Measurements from ENCODE around the gene NHERF2.
"Not testable (repeated sequence)": the region's sequence is repeated elsewhere in the genome, so short reads cannot be mapped to it uniquely, and the experiment has no call there.

The NHERF2 gene

DNA sequence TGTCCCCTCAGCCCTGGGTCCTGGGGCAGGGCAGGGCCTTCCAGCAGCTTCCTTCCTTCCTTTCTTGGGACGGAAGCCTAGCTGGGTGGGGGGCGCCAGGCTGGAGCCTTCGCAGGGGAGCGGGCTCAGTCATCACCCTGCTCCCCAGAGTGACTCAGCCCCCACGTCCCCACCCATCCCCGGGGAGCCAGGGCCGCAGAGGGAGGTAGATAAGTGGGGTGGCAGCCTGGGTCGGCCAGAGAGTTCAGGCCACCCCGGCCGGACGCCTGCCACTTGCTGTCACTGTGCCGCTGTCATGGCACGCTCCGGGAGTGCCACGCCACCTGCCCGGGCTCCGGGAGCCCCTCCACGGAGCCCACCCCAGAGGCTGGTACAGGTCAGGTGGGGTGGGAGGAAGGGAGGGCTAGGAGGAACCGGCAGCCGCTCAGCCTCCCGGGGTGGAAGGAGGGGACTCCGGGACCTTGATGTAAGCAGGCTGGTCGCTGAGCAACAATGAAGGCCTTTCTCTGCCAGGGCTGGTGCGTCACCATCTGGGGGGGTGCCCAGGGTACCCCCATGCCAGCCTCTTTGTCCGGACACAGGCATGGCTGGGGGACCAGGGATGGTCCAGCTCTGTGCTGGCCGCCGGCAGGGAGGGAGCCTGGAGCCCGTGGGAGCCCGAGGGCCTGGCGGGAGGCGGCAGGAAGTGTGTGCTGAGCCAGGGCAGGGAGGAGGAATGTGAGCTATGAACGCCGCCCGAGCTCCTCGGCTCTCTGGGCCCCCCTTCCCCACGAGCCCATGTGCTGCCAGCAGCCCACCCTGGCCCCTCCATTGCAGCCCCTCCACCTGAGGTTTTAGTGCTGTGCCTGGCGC lies 6.6 kb downstream of the NHERF2 start:
- H3K27ac ChIP-seq, result no peak overlapping the region
- TF ChIP-seq, protein P1, sequence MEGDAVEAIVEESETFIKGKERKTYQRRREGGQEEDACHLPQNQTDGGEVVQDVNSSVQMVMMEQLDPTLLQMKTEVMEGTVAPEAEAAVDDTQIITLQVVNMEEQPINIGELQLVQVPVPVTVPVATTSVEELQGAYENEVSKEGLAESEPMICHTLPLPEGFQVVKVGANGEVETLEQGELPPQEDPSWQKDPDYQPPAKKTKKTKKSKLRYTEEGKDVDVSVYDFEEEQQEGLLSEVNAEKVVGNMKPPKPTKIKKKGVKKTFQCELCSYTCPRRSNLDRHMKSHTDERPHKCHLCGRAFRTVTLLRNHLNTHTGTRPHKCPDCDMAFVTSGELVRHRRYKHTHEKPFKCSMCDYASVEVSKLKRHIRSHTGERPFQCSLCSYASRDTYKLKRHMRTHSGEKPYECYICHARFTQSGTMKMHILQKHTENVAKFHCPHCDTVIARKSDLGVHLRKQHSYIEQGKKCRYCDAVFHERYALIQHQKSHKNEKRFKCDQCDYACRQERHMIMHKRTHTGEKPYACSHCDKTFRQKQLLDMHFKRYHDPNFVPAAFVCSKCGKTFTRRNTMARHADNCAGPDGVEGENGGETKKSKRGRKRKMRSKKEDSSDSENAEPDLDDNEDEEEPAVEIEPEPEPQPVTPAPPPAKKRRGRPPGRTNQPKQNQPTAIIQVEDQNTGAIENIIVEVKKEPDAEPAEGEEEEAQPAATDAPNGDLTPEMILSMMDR (conservative IDR thresholded peaks at IDR 0.05), result no peak

DNA sequence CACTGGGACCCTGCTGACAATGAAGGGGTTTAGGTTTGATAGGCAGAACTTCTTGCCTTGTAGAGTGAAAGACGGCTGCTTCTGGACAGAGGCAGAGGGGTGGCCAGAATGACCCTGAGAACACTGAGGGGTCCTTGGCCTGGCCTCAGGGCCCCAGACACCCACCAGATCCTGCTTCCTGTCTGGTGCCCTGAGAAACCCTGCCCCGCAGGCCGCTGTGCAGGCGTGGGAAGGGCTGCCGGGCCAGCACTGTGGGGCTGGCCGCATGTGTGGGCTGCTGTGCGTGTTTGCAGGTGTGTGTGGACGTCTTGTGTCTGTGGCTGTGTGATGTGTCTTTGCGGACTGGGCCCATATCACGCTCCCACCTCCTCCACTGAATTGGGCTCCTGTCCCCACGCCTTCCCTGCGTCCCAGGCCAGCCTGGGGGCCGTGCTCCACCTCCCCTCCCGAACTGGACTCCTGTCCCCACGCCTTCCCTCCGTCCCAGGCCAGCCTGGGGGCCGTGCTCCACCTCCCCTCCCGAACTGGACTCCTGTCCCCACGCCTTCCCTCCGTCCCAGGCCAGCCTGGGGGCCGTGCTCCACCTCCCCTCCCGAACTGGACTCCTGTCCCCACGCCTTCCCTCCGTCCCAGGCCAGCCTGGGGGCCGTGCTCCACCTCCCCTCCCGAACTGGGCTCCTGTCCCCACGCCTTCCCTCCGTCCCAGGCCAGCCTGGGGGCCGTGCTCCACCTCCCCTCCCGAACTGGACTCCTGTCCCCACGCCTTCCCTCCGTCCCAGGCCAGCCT lies 7.4 kb downstream of the NHERF2 start:
- H3K27ac ChIP-seq, result not testable (repeated sequence)

DNA sequence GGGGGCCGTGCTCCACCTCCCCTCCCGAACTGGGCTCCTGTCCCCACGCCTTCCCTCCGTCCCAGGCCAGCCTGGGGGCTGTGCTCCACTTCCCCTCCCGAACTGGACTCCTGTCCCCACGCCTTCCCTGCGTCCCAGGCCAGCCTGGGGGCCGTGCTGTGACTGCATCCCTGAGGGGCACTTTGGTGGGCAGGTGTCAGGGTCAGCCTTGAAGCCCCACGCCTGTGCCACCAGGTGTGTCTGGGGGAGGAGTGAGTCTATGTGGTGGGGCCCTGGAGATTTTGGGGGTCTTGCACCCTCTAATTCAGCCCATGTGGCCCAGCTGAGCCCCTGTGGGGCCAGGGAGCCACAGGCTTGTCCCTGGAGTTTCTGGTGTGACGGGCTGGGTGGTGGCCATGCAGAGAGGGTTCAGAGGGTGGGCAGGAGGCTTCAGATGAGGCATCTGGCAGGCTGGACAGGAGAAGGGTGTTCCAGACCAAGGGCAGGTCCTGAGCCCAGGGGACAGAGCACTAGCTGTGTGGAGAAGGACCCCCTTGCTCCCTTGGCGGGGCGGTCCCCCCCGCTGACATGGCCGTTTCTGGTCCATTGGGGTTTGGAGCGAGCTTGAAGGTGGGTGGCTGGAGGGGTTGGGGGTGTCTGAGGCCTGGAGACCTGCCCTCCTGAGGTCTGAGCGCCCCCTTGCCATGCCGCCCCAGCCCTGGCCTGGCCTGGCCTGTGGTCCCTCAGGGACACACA lies 8.2 kb downstream of the NHERF2 start:
- peak overlapping the region; percentile 43 for H3K27ac ChIP-seq
- TF ChIP-seq, protein P1 (conservative IDR thresholded peaks at IDR 0.05), result no peak

DNA sequence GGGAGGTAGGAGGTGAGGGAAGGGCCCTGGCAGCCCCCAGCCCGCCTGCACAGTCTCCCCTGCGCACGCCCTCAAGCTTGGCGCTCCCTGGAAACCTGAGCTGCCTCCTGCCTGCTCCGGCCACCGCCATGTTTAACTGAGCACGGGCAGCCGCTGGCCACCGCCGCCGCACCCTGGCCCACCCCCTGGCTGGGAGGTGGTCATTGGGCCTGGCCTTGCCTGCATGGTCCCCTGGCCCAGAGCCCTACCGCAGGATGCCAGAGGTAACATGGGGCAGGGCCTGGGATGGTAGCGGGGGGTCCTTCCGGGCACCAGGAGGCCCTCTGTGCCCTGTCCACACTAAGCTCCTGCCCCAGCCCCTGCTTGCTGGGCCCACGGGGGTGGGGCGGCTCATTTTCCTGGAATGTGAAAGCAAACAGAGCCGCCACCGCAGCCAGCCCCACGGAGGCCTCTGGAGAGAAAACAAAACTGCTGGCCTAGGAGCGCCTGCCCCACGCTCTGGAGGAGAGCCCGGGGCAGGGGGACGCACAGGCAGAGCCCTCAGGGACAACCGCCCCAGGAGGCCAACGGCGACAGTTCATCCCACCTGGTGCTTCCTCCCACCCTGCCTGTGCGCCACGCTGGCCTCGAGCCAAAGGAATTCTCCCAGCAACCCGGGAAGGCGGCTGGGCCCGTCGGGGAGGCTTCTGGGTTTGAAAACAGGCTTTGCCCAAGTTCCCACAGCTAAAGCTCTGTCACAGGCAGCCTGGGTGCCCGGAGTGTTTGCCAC lies 8.9 kb downstream of the NHERF2 start:
- H3K27ac ChIP-seq, result peak overlapping the region; percentile 43
- TF ChIP-seq, protein P1 (conservative IDR thresholded peaks at IDR 0.05), result no peak

DNA sequence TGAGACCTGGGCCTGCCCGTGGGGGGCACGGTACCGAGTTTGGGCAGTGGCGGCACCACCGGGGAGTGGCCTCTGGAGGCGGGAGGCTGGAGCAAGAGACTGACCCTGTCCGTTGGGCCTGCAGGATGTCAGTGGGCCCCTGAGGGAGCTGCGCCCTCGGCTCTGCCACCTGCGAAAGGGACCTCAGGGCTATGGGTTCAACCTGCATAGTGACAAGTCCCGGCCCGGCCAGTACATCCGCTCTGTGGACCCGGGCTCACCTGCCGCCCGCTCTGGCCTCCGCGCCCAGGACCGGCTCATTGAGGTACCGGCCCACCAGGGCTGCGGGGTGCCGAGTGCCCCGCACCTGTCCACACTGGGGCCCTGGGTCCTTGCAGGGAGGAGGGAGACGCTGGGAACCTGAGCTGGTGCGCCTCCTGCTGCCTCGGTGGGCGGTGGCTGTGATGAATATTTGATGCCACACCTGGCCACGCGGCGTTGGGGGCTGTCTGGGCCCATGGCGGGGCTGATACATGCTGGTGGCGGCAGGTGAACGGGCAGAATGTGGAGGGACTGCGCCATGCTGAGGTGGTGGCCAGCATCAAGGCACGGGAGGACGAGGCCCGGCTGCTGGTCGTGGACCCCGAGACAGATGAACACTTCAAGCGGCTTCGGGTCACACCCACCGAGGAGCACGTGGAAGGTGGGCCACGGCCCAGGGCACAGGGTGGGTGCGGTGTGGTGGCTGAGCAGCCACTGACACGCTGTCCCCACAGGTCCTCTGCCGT lies 9.7 kb downstream of the NHERF2 start:
- peak overlapping the region; percentile 43 for H3K27ac ChIP-seq
- TF ChIP-seq, protein P1 (conservative IDR thresholded peaks at IDR 0.05), result no peak

DNA sequence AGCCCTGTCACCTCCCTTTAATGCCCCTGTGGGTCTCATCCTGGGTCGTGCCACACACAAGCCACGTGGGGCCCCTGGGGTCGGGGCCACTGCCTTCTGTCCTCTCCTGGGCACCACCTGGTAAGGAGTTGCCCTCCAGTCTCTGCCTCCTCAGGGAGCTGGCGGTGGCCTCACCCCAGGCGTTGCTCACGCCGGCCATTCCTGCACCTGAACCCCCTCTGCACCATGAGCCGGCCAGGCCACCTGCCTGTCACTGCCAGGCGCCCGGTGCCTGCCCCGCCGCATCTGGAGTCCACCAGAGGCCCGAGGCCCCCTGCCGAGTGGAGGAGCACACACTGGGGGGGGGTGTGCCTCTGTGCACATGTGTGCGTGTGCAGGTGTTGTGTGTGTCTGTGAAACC lies 10.4 kb downstream of the NHERF2 start:
- H3K27ac ChIP-seq, result no peak overlapping the region
- TF ChIP-seq, protein P1 (conservative IDR thresholded peaks at IDR 0.05), result no peak

Data from VCaP (cell line).